ENCODE results near the gene SORCS2.

The SORCS2 gene

DNA sequence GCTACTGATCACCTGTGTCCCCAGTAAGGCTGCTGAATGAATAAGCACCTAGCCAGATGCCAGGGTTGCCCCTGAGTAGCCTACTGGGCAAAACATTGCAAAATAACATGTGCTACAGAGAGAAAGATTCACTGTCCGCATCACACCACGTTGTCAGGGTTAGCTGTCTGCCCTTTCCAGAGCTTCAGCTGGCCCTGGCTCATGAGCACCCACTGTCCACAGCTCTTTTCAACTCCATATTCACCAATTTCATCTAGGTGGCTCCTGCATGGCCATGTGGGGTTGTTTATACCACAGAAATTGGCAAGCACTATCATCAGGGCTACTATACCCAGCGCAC is 470.1 kb downstream of the SORCS2 start:
- Histone ChIP-seq H2AFZ (ENCODE audit: low read depth, low read length) (no peak overlapping the region), H3K9me3 (ENCODE audit: insufficient read depth, low read length, severe bottlenecking) (no peaks in the 10 kb centered on the region), H3K27me3 (ENCODE audit: insufficient read depth, low read length, poor library complexity) (no peaks in the 10 kb centered on the region), H3K36me3 (ENCODE audit: insufficient read depth, low read length) (no peaks in the 10 kb centered on the region), H3K4me3 (ENCODE audit: low read depth in 1 of 2, low read length in 2 of 2) (no peak overlapping the region), H3K27ac (ENCODE audit: low read length) (no peak overlapping the region), H3K9ac (ENCODE audit: low read depth, low read length) (no peak overlapping the region), H3K4me1 (ENCODE audit: insufficient read depth, low read length) (no peaks in the 10 kb centered on the region), H4K20me1 (ENCODE audit: insufficient read depth, low read length) (peaks cover 3% of the 10 kb centered on the region; the same call in 1 of the 2 replicates), H3K4me2 (ENCODE audit: insufficient read depth, low read length) (no peak overlapping the region), H3K79me2 (ENCODE audit: insufficient read depth, low read length) (no peaks in the 10 kb centered on the region)
- no peak for DNase-seq
- no peak for ATAC-seq (ENCODE audit: insufficient read depth, low read depth)
- TF ChIP-seq EZH2 (IDR thresholded peaks at IDR 0.05; ENCODE audit: borderline replicate concordance, low read depth, low read length, severe bottlenecking), result no peak
- TF ChIP-seq, protein P1, sequence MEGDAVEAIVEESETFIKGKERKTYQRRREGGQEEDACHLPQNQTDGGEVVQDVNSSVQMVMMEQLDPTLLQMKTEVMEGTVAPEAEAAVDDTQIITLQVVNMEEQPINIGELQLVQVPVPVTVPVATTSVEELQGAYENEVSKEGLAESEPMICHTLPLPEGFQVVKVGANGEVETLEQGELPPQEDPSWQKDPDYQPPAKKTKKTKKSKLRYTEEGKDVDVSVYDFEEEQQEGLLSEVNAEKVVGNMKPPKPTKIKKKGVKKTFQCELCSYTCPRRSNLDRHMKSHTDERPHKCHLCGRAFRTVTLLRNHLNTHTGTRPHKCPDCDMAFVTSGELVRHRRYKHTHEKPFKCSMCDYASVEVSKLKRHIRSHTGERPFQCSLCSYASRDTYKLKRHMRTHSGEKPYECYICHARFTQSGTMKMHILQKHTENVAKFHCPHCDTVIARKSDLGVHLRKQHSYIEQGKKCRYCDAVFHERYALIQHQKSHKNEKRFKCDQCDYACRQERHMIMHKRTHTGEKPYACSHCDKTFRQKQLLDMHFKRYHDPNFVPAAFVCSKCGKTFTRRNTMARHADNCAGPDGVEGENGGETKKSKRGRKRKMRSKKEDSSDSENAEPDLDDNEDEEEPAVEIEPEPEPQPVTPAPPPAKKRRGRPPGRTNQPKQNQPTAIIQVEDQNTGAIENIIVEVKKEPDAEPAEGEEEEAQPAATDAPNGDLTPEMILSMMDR (IDR thresholded peaks at IDR 0.05; ENCODE audit: borderline replicate concordance, extremely low read depth, low read length, poor library complexity, severe bottlenecking), result no peak

DNA sequence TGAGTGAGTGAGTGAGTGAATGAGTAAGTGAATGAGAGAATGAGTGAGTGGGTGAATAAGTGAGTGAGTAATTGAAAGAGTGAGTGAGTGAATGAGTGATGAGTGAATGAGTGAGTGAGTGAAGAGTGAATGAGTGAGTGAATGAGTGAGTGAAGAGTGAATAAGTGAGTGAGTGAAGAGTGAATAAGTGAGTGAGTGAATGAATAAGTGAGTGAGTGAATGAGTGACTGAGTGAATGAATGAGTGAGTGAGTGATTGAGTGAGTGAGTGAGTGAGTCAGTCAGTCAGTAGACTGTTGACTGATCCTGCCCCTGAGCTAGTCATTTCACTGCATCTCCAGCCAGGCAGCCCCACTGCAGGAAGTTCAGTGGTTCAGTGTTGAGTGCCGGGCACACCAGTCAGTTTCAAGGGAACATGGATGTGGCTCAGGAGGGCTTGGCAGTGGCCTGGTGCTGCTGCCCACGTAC is 470.8 kb downstream of the SORCS2 start:
- no peak overlapping the region for H3K4me2 ChIP-seq (ENCODE audit: insufficient read depth, low read length)
- TF ChIP-seq EZH2 (IDR thresholded peaks at IDR 0.05; ENCODE audit: borderline replicate concordance, low read depth, low read length, severe bottlenecking), result no peak
- TF ChIP-seq, protein P1 (IDR thresholded peaks at IDR 0.05; ENCODE audit: borderline replicate concordance, extremely low read depth, low read length, poor library complexity, severe bottlenecking), result no peak

DNA sequence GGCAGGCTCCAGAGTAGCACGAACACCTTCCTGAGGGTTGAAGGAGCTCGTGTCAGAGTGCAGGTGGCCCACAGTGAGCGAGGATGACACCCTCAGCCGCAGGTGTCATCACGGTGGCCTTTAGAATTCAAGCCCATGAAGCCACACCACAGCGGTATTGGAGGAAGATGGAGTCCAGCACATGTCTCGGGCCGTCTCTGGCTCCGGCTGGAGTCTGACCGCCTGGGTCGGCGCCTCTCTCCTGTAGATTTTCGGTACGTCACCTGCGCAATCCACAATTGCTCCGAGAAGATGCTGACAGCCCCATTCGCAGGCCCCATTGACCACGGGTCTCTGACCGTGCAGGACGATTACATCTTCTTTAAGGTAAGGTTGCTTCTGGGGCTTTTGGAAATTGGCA is 471.8 kb downstream of the SORCS2 start:
- Histone ChIP-seq H3K4me3 (ENCODE audit: low read depth in 1 of 2, low read length in 2 of 2) (no peak overlapping the region), H2AFZ (ENCODE audit: low read depth, low read length) (no peak overlapping the region), H3K9me3 (ENCODE audit: insufficient read depth, low read length, severe bottlenecking) (no peaks in the 10 kb centered on the region), H3K9ac (ENCODE audit: low read depth, low read length) (no peak overlapping the region), H3K36me3 (ENCODE audit: insufficient read depth, low read length) (no peaks in the 10 kb centered on the region), H3K27ac (ENCODE audit: low read length) (no peak overlapping the region), H3K79me2 (ENCODE audit: insufficient read depth, low read length) (no peaks in the 10 kb centered on the region), H3K4me2 (ENCODE audit: insufficient read depth, low read length) (no peak overlapping the region), H3K27me3 (ENCODE audit: insufficient read depth, low read length, poor library complexity) (no peaks in the 10 kb centered on the region), H4K20me1 (ENCODE audit: insufficient read depth, low read length) (peaks cover 3% of the 10 kb centered on the region; the same call in 1 of the 2 replicates), H3K4me1 (ENCODE audit: insufficient read depth, low read length) (no peaks in the 10 kb centered on the region)
- ATAC-seq (ENCODE audit: insufficient read depth, low read depth), result no peak
- TF ChIP-seq EZH2 (IDR thresholded peaks at IDR 0.05; ENCODE audit: borderline replicate concordance, low read depth, low read length, severe bottlenecking), result no peak
- TF ChIP-seq, protein P1 (IDR thresholded peaks at IDR 0.05; ENCODE audit: borderline replicate concordance, extremely low read depth, low read length, poor library complexity, severe bottlenecking), result no peak
- DNase-seq, result no peak

More for the DNA sequence above, 470.8 kb downstream of the SORCS2 start:
- no peak for ATAC-seq (ENCODE audit: insufficient read depth, low read depth)
- Histone ChIP-seq H3K9me3 (ENCODE audit: insufficient read depth, low read length, severe bottlenecking) (no peaks in the 10 kb centered on the region), H3K36me3 (ENCODE audit: insufficient read depth, low read length) (no peaks in the 10 kb centered on the region), H3K27ac (ENCODE audit: low read length) (no peak overlapping the region), H4K20me1 (ENCODE audit: insufficient read depth, low read length) (peaks cover 3% of the 10 kb centered on the region; the same call in 1 of the 2 replicates), H2AFZ (ENCODE audit: low read depth, low read length) (no peak overlapping the region), H3K9ac (ENCODE audit: low read depth, low read length) (no peak overlapping the region), H3K4me3 (ENCODE audit: low read depth in 1 of 2, low read length in 2 of 2) (no peak overlapping the region), H3K79me2 (ENCODE audit: insufficient read depth, low read length) (no peaks in the 10 kb centered on the region), H3K4me1 (ENCODE audit: insufficient read depth, low read length) (no peaks in the 10 kb centered on the region), H3K27me3 (ENCODE audit: insufficient read depth, low read length, poor library complexity) (no peaks in the 10 kb centered on the region)
- no peak for DNase-seq

DNA sequence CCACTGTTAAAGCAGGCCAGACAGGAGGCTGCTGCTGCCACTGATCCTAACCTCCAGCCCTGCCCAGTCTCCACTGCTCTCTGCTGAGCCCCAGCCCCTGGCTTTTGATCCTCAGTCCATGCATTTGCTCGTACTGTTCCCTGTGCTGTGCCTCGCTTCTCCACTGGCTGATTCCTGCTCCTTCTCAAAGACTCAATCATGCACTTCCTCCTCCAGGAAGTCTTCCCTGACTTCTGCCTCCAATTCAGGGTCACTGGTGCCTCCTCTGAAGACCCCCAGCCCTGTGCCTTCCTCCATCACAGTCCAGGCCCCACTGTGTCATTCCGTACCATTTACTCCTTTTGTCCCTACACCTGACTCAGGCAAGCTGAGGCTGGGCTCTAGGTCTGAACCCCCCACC is 473.0 kb downstream of the SORCS2 start:
- DNase-seq (no peak), ATAC-seq (ENCODE audit: insufficient read depth, low read depth) (no peak)
- TF ChIP-seq, protein P1 (IDR thresholded peaks at IDR 0.05; ENCODE audit: borderline replicate concordance, extremely low read depth, low read length, poor library complexity, severe bottlenecking), result no peak
- no peak for TF ChIP-seq EZH2 (IDR thresholded peaks at IDR 0.05; ENCODE audit: borderline replicate concordance, low read depth, low read length, severe bottlenecking)
- H3K9ac ChIP-seq (ENCODE audit: low read depth, low read length), result no peak overlapping the region
- H3K4me3 ChIP-seq (ENCODE audit: low read depth in 1 of 2, low read length in 2 of 2), result no peak overlapping the region
- H4K20me1 ChIP-seq (ENCODE audit: insufficient read depth, low read length), result peaks cover 3% of the 10 kb centered on the region; the same call in 1 of the 2 replicates
- no peak overlapping the region for H2AFZ ChIP-seq (ENCODE audit: low read depth, low read length)
- H3K27me3 ChIP-seq (ENCODE audit: insufficient read depth, low read length, poor library complexity), result peaks cover 5% of the 10 kb centered on the region
- no peaks in the 10 kb centered on the region for H3K9me3 ChIP-seq (ENCODE audit: insufficient read depth, low read length, severe bottlenecking)
- H3K4me2 ChIP-seq (ENCODE audit: insufficient read depth, low read length), result no peak overlapping the region
- no peaks in the 10 kb centered on the region for H3K79me2 ChIP-seq (ENCODE audit: insufficient read depth, low read length)
- no peaks in the 10 kb centered on the region for H3K4me1 ChIP-seq (ENCODE audit: insufficient read depth, low read length)
- no peaks in the 10 kb centered on the region for H3K36me3 ChIP-seq (ENCODE audit: insufficient read depth, low read length)
- H3K27ac ChIP-seq (ENCODE audit: low read length), result no peak overlapping the region
